Measurements from ENCODE around the gene BATF.
A peak's percentile ranks its signal among the peaks of the same experiment; 100 is the strongest.

Gene BATF

DNA sequence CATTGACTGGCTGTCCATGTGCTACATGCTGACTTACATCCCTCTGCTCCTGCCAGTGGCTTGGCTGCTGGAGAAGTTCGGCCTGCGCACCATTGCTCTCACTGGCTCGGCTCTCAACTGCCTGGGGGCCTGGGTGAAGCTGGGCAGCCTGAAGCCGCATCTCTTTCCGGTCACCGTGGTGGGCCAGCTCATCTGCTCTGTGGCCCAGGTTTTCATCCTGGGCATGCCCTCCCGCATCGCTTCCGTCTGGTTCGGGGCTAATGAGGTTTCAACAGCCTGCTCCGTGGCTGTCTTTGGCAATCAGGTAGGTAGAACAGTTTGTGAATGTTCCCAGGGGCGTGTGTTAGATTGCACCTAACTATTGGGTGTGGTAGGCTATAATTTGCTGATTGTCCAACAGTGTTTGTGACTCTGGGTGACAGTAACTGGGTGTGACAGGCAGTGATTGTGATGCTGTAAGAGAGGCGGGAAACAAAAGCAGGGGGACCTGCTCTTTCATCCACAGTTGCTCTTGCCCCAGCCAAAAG is 57.1 kb downstream of the BATF start:
- peak overlapping the region; percentile 70 for H3K4me3 ChIP-seq (ENCODE audit: low read depth, low read length)
- DNase-seq (ENCODE audit: low read depth): no peak

DNA sequence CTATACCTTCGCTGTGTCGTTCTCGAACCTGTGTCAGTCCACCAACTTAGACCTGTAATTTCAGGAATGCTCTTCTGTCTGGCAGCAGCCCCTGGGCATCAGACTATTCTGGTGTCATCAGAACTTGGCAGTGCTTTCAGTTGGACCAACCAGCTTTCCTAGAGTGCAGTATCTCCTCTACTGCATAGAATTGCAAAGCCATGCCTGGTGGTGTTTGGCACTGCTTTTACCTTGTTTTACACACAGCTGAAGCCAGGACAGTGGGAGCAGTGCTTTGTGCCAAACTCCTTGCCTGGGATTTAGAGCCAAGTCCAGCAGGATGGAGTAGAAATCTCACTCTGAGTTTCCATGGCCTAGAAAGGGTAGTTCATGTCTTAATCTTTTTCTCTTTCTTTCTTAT is 57.6 kb downstream of the BATF start:
- H3K4me3 ChIP-seq (ENCODE audit: low read depth, low read length): peak overlapping the region; percentile 70
- no peak for DNase-seq (ENCODE audit: low read depth)

DNA sequence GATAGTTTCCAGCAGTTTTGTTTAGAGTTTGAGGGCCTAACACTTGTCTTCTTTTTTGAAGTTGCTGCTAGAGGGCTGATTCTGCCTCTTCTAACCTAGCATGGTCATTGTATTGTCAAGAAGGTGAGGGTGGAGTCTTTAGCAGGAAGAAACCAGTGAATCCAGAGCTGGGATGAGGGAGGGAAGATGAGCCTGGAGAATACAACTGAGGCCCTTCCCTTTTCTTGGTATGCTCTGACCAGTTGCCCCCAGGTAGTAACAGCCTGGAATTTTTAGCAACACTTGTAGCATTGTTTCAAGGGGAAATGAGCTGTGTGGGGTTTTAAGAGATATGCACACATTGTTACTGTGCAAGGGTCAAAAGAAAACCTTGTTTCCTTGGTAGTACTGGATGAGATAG is 65.1 kb downstream of the BATF start:
- no peak for DNase-seq (ENCODE audit: low read depth)
- H3K4me3 ChIP-seq (ENCODE audit: low read depth, low read length): no peak overlapping the region

DNA sequence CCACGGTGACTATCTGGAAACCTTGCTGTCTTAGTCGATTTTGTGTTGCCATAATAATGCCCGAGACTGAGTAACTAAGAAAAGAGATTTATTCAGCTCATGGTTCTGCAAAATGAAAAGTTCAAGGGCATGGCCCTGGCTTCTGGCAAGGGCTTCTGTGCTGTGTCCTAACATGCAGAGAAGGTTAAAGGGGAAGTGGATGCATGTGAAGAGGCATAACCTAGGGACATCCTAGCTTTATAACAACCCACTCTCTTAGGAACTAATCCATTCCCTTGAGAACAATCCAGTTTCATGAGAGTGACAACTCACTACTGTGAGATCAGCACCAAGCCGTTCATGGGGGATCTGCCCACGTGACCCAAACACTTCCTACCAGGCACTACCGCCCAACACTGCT is 67.7 kb downstream of the BATF start:
- DNase-seq (ENCODE audit: low read depth): no peak
- H3K4me3 ChIP-seq (ENCODE audit: low read depth, low read length): no peak overlapping the region

DNA sequence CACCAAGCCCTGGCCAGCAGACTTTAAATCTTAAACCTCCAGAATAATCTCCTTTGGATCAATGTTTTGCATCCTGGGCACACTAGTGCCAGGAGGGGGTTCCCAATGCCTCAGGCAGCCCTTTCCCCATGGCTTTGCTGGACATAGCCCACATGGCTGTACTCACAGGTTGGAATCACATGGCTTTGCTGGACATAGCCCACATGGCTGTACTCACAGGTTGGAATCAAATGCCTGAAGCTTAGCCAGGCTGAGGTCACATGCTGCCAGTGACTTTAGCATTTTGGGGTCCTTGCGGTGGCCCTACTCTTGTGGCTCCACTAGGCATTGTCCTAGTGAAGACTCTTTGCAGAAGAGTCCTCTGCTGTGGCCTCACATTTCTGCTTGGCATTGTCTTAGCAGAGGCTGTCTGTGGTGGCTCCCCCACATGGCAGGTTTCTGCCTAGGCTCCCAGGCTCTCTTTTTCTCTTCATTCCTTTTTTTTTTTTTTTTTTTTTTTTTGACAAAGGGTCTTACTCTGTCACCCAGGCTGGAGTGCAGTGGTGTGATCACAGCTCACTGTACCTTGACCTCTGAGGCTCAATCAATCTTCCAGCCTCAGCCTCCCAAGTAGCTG is 69.2 kb downstream of the BATF start:
- DNase-seq (ENCODE audit: low read depth): no peak
- H3K4me3 ChIP-seq (ENCODE audit: low read depth, low read length): no peak overlapping the region

DNA sequence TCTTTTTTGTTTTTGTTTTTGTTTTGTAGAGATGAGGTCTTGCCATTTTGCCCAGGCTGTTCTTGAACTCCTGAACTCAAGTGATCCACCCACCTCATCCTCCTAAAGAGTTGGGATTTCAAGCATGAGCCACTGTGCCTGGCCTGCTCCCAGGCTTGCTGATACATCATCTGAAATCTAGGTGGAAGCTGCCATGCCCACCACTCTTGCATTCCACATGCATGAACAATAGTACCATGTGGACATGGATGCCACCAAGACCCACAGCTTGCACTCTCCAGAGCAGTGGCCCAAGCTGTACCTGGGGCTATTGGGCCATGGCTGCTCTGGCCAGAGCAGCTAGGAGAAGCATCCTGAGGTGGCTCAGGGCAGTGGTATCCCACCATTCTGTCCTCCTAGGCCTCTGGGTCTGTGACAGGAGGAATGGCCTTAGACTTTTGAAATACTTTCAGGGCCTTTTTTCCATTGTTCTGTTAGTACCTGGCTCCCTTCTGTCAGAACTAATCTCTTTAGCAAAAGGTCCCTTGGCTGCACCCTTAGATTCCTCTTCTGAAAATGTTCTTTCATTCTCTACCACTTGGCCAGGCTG is 69.8 kb downstream of the BATF start:
- no peak for DNase-seq (ENCODE audit: low read depth)
- no peak overlapping the region for H3K4me3 ChIP-seq (ENCODE audit: low read depth, low read length)

DNA sequence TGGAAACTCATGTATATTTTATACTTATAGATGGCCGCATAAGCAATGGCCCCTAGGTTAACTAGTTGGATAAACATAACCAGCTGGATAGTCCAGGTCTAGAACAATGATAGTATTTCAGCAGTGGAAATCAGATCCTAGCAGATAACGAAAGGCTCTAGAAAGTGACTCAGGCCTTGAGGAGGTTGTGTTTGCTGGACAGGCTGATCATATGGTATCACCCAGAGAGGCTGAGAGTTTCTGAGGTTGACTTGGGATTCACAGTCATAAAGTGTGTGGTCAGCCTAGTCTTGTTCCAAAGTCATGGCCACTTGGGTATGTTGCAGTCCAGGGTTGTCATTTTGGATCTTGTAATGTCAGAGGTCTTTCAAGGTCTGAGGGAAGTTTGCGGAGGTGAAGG is 73.0 kb downstream of the BATF start:
- no peak for DNase-seq (ENCODE audit: low read depth)

More for the DNA sequence above, 73.0 kb downstream of the BATF start:
- no peak overlapping the region for H3K4me3 ChIP-seq (ENCODE audit: low read depth, low read length)

All from skeletal muscle cell (primary cell).